GM21515 (cell line): ENCODE measurements around the gene RYK.
"Not testable (repeated sequence)": the region's sequence is repeated elsewhere in the genome, so short reads cannot be mapped to it uniquely, and the experiment has no call there.

Experiments used
- ATAC-seq: cut with Tn5 transposase; IDR thresholded peaks from one replicate; pipeline ENCODE4 v1.9.1; 2021; ENCODE audit not compliant: unreplicated experiment

Gene RYK

GRCh38 chr3:134250717-134251220 is at the start of gene RYK:
Gene RYK (minus strand): TSS chr3:134250859. CDS start chr3:134250654, 205 bp downstream.
- peak; percentile 82 for ATAC-seq

- ATAC-seq = no peak
Measured at GRCh38 chr3:134299888-134300206, 49.2 kb upstream of the RYK start.

- ATAC-seq = no peak
Measured at GRCh38 chr3:134299185-134299887, 48.7 kb upstream of the RYK start.

GRCh38 chr3:134298249-134298648 is 47.6 kb upstream of the RYK start:
- no peak for ATAC-seq

- no peak for ATAC-seq
Measured at GRCh38 chr3:134296616-134297015, 46.0 kb upstream of the RYK start.

- no peak for ATAC-seq
Measured at GRCh38 chr3:134295930-134296329, 45.3 kb upstream of the RYK start.

- ATAC-seq = peak; percentile 100
Measured at GRCh38 chr3:134294302-134295280, 43.9 kb upstream of the RYK start.

- no peak for ATAC-seq
Measured at GRCh38 chr3:134291319-134292254, 40.9 kb upstream of the RYK start.

GRCh38 chr3:134287512-134287911 is 36.9 kb upstream of the RYK start:
- no peak for ATAC-seq

GRCh38 chr3:134284438-134284837 is 33.8 kb upstream of the RYK start:
- ATAC-seq = no peak

GRCh38 chr3:134282659-134283047 is 32.0 kb upstream of the RYK start:
- ATAC-seq = no peak

- ATAC-seq = no peak
Measured at GRCh38 chr3:134281912-134282658, 31.4 kb upstream of the RYK start.

GRCh38 chr3:134279466-134279865 is 28.8 kb upstream of the RYK start:
- no peak for ATAC-seq

- no peak for ATAC-seq
Measured at GRCh38 chr3:134277066-134277660, 26.5 kb upstream of the RYK start.

- ATAC-seq = no peak
Measured at GRCh38 chr3:134276086-134276485, 25.4 kb upstream of the RYK start.

- not testable (repeated sequence) for ATAC-seq
Measured at GRCh38 chr3:134275110-134275509, 24.5 kb upstream of the RYK start.

- ATAC-seq = no peak
Measured at GRCh38 chr3:134274571-134274970, 23.9 kb upstream of the RYK start.

GRCh38 chr3:134267996-134268395 is 17.3 kb upstream of the RYK start:
- ATAC-seq = no peak

GRCh38 chr3:134260987-134261386 is 10.3 kb upstream of the RYK start:
- ATAC-seq = no peak
